ENCODE results near the gene ESYT3.
"Not testable (repeated sequence)": the region's sequence is repeated elsewhere in the genome, so short reads cannot be mapped to it uniquely, and the experiment has no call there.

The ESYT3 gene

GRCh38 chr3:138496436-138496835 lies 62.0 kb downstream of the ESYT3 start:
- no peak for DNase-seq

GRCh38 chr3:138497021-138497420 lies 62.6 kb downstream of the ESYT3 start:
- DNase-seq = no peak

- no peak for DNase-seq
Measured at GRCh38 chr3:138497851-138498250, 63.4 kb downstream of the ESYT3 start.

GRCh38 chr3:138498991-138499390 lies 64.6 kb downstream of the ESYT3 start:
- no peak for DNase-seq

- DNase-seq = no peak
Measured at GRCh38 chr3:138507524-138507923, 73.1 kb downstream of the ESYT3 start.

- DNase-seq = no peak
Measured at GRCh38 chr3:138509586-138509985, 75.2 kb downstream of the ESYT3 start.

GRCh38 chr3:138511945-138512344 lies 77.5 kb downstream of the ESYT3 start:
- no peak for DNase-seq

- DNase-seq = no peak
Measured at GRCh38 chr3:138513090-138513843, 78.9 kb downstream of the ESYT3 start.

GRCh38 chr3:138521445-138521844 lies 87.0 kb downstream of the ESYT3 start:
- not testable (repeated sequence) for DNase-seq

All from NCI-H1105 (cell line).